Measurements from ENCODE around the gene MCMBP.

DNA sequence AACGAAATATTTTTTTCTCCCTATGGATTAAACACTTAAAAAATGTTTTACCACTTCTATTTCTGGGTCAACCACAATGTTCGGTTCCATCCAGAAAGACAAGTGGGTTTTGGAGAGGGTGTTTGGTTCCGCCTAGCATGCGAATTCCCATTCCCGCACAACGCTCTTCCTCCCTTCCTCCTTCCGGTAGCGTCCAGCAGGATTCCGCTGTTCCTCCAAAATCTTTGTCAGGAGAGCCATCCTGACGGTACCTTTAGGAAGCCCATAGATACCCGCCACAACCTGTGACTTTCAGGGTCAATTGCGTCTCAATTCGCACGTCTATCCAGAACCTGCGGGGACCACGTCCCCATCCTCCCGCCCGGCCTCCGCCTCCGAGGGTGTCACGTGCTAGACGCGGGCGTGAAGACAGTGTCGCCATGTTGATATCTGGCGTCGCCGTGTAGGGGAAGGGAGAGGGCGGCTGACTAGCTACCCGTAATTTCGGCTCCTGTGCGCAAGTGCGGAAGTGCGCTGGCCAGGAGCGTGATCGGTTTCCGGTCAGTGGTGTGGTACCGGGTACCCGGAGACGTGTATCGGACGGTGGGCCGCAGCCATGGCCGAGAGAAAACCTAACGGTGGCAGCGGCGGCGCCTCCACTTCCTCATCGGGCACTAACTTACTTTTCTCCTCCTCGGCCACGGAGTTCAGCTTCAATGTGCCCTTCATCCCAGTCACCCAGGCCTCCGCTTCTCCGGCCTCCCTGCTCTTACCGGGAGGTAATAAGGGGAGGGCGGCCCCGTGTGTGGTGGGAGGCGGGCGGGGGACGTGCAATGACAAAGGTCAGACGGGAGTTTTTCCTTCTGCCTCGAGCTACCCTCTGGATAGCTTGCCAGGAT, 19.8 kb upstream of the MCMBP start, which contains the start of gene SEC23IP:
- TF ChIP-seq, protein P1, sequence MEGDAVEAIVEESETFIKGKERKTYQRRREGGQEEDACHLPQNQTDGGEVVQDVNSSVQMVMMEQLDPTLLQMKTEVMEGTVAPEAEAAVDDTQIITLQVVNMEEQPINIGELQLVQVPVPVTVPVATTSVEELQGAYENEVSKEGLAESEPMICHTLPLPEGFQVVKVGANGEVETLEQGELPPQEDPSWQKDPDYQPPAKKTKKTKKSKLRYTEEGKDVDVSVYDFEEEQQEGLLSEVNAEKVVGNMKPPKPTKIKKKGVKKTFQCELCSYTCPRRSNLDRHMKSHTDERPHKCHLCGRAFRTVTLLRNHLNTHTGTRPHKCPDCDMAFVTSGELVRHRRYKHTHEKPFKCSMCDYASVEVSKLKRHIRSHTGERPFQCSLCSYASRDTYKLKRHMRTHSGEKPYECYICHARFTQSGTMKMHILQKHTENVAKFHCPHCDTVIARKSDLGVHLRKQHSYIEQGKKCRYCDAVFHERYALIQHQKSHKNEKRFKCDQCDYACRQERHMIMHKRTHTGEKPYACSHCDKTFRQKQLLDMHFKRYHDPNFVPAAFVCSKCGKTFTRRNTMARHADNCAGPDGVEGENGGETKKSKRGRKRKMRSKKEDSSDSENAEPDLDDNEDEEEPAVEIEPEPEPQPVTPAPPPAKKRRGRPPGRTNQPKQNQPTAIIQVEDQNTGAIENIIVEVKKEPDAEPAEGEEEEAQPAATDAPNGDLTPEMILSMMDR (conservative IDR thresholded peaks at IDR 0.05; ENCODE audit: low read length) = no peak
- no peak for TF ChIP-seq EZH2phosphoT487 (IDR thresholded peaks at IDR 0.05; ENCODE audit: borderline replicate concordance, low read depth, low read length)
